Middle frontal gyrus (tissue), 1 donor: Measurements from ENCODE around the gene SORBS2.
"Not testable (repeated sequence)": the region's sequence is repeated elsewhere in the genome, so short reads cannot be mapped to it uniquely, and the experiment has no call there.

Experiments
- DNase-seq: peaks from one replicate; pipeline ENCODE4 v3.0.0-alpha.2; 2015; ENCODE audit warnings: low spot score; ENCODE audit errors: extremely low spot score

The SORBS2 gene, protein sequence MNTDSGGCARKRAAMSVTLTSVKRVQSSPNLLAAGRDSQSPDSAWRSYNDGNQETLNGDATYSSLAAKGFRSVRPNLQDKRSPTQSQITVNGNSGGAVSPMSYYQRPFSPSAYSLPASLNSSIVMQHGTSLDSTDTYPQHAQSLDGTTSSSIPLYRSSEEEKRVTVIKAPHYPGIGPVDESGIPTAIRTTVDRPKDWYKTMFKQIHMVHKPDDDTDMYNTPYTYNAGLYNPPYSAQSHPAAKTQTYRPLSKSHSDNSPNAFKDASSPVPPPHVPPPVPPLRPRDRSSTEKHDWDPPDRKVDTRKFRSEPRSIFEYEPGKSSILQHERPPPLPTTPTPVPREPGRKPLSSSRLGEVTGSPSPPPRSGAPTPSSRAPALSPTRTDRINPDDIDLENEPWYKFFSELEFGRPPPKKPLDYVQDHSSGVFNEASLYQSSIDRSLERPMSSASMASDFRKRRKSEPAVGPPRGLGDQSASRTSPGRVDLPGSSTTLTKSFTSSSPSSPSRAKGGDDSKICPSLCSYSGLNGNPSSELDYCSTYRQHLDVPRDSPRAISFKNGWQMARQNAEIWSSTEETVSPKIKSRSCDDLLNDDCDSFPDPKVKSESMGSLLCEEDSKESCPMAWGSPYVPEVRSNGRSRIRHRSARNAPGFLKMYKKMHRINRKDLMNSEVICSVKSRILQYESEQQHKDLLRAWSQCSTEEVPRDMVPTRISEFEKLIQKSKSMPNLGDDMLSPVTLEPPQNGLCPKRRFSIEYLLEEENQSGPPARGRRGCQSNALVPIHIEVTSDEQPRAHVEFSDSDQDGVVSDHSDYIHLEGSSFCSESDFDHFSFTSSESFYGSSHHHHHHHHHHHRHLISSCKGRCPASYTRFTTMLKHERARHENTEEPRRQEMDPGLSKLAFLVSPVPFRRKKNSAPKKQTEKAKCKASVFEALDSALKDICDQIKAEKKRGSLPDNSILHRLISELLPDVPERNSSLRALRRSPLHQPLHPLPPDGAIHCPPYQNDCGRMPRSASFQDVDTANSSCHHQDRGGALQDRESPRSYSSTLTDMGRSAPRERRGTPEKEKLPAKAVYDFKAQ (N-terminal part only)

DNA sequence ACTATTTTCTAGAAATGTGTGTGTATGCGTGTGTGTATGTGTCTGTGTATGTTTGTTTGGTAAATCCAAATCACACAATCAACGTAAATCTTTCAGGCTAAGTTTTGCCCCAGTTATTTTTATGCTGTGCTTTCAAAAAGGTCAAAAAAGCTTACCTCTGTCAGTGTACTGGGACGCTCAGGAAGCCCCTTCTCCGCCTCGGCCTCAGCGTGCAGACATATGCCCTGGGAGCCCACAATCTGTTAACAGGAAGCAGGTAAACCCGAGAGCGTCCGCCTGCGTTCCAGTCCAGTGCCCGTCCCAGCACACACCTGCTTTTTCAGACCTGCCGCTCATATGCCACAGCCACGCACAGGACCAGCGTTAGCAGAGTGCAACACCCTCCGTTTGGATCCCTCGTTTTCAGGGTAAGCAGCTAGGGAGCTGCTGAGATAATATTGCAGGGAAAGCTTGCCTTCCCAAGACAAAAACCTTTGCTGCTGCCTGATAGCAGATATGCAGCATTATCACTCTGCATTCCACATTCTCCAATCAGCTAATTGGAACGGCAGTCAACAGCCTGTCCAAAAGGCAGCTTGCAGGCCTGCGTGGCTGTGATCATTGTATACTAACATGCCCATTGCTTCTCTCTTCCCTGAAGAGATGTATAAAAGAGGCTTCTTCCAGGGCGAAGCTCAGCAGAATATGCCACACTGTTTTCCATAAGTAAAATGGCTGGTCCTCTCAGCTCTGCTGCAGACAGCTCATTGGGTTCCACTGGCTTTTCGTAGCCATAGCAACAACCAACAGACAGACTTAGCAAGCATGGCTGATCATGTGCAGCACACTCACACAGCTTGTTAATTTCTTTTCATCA lies at the start of gene SORBS2:
SORBS2 (minus strand) TSS at position 686 of the 856 bp plus-strand sequence. CDS start 121,623 bp downstream, outside the sequence.
- DNase-seq: peak; percentile 75

DNA sequence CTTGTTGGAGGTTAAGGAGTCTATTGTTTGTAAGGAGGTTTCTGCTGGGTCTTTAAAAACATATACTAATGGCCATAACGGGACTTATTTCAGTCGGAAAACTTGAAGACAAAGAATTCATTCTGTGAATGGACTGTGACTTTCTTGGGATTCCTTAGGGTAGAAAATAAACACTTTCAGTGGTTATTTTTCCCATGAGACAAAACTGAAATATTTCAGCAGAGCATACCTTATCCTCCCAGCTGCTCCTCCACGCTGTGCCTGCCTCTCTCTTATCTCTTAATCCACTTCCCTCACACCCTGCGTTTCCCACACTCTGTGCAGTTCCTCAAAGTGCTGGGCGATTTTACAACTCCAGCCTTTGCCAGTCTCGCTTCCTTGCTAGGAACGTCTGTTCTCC lies 47.1 kb upstream of the SORBS2 start:
- no peak for DNase-seq

DNA sequence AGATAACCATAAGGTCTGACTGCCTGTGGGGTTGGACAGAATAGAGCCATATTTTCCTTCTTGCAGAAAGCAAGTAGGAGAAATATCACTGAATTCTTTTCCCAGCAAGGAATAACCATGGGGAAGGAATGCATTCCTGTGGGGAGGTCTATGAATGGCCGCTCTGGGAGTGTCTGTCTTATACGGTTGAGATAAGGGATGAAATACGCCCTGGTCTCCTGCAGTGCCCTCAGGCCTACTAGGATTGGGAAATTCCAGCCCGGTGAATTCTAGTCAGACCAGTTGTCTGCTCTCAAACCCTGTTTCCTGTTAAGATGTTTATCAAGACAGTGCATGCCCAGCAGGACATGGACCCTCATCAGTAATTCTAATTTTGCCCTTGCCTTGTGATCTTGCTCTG lies 45.6 kb upstream of the SORBS2 start:
- DNase-seq: not testable (repeated sequence)

DNA sequence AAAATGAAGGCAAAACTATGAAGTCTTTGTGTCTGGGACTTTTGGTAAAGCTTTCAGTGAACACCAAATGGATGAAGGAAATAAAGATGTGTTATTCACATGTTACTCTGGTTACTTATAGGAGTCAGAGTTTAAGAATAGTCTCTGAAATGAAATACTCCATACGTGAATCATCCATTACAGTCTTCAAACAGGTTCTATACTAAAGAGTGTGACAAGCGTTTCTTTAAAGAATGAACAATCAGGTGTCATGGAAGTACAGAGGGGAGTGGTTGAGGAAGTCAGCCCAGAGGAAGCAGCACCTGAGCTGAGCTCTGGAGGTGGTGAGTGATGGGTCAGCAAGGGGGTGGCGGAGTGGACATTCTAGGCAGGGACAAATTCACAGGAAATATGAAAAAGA lies 41.8 kb upstream of the SORBS2 start:
- DNase-seq: no peak

- no peak for DNase-seq
These were observed 41.0 kb upstream of the SORBS2 start for GRCh38 chr4:185852961-185853360.

- DNase-seq: peak; percentile 21
These were observed 37.9 kb upstream of the SORBS2 start for GRCh38 chr4:185849664-185850550.

- DNase-seq: peak; percentile 37
These were observed 35.5 kb upstream of the SORBS2 start for GRCh38 chr4:185847352-185848097.

DNA sequence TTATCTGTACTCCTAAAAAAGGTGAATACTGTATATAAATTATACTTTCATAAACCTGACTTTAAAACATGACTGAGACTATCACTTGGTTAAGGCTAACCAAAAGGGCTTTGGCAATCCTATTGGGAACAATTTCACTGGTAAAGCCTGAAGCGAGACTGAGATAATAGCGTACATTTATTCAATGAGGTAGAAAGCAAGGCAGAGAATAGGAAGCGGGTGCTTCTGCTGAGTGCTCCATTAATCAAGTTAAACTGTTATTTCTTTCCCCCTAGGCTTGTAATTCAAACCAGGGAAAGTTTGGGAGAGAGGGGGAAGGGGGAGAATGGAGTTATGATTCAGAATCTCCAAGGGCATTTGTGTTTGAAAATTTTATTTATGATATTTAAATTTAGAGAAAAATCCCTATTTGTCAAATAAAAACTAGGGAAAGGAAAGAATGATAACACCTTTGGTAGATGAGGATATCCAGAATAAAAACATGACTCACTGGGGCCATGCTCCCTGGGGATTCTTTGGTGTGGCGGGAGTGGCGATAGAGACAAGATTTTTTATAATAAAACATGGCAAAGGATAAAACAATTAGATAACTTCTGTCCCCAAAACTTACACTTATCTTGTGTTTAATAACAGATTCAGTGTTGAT lies 34.6 kb upstream of the SORBS2 start:
- DNase-seq: no peak

GRCh38 chr4:185845966-185846365 lies 34.0 kb upstream of the SORBS2 start:
- DNase-seq: no peak

DNA sequence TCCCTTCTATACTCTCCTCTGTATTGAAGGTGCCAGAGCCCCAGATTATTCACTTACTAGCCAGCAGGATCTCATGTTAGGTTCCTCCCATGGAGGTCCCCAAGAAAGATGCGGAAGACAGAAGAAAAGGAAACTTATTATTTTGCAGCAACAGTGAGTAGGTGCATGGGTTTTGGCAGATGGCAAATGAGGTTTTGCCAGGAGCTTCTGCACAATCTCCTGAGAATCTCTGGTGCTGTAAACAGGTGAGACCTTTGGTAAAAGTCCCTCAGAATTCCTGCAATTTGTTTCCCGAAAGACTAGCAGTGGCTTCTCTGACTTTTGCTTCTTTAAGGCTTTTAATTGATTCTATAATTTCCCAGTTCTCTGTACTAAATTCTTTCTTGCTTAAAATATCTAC lies 29.5 kb upstream of the SORBS2 start:
- no peak for DNase-seq

GRCh38 chr4:185840953-185841352 lies 29.0 kb upstream of the SORBS2 start:
- no peak for DNase-seq

GRCh38 chr4:185840201-185840600 lies 28.2 kb upstream of the SORBS2 start:
- DNase-seq: no peak

DNA sequence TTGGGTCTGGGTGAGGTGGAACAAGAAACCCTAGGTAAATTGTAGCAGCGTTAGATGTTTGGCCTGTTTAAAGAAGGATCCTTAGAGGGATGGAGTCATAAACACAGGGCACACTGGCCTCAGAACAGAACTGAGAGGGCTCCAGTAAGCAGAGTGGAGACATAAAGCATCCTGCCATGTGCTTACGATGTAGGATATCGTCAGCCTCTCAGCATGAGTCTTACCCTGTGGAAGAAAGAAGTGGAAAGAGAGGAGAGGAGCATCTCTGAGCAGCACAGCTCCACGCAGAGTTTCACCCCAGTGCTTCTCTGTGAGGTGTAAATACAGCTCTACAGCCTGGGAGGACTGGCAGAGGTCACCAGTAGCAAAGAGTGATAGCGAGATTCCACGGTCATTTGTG lies 27.8 kb upstream of the SORBS2 start:
- no peak for DNase-seq

DNA sequence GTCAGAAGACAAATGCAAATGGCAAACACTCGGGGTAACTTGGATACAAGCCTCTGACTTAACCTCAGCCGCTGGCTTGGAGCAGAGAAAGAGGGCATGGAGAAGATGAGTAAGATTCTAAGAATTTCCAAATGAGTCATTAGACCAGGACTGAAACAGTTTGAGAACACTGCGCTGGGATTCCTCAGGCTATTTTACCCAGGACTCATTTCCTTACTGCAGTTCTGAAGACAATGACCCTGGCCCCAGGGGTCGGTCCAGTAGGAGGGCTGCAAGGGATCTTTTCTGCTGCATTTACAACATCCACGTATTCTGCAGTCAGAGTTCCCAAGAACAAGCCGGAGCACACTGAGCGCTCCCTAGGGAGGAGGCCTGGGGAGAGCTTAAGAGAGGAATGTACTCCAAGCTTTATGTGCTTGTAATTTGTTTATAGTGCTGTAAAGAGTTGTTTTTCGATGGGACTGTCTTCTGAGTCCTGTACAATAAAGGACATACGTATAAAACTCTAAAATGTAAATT lies 27.3 kb upstream of the SORBS2 start:
- DNase-seq: no peak

- no peak for DNase-seq
These were observed 26.7 kb upstream of the SORBS2 start for GRCh38 chr4:185838514-185839193.

DNA sequence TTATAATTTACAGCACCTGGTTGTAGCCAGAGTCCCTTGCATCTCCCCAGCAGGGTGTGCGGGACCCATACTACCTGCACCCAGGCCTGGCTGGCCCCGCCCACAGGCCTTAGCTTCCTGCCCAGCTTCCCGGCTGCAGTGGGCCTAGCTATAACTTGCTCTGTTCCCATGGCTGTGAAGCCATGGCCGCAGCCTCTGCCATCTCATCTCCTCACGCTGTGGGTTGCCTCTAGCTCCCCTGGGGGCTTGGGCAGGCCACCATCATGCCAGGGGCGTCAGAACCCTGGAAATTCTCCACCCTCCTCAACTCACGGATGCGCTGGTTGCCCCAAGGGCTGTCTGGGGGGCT lies 26.1 kb upstream of the SORBS2 start:
- no peak for DNase-seq

GRCh38 chr4:185837415-185838103 lies 25.6 kb upstream of the SORBS2 start:
- DNase-seq: no peak
